DND-41 (cell line): ENCODE data around the gene DPF3.

Experiments
- ATAC-seq: fragments of 200-7000 bp; cut with Tn5 transposase; 3 replicates; pipeline ENCODE4 v1.9.1; 2021; ENCODE audit warnings: low read depth; ENCODE audit not compliant: insufficient read depth
- DNase-seq: peaks from one replicate; pipeline ENCODE4 v3.0.0-alpha.2; 2020
- H2AFZ ChIP-seq: 2 replicates; pipeline ENCODE4 v1.6.0; 2012; ENCODE audit warnings: low read depth, low read length
- H3K27ac ChIP-seq: 2 replicates; pipeline ENCODE4 v1.5.1; 2012; ENCODE audit warnings: low read length, inconsistent platforms
- H3K27me3 ChIP-seq: fragments of 200-600 bp; sonication (generic); 2 replicates; pipeline ENCODE4 v1.6.0; 2012; ENCODE audit warnings: low read length, mild to moderate bottlenecking, inconsistent platforms; ENCODE audit not compliant: insufficient read depth, poor library complexity
- H3K36me3 ChIP-seq: 2 replicates; pipeline ENCODE4 v1.5.1; 2012; ENCODE audit warnings: low read length, inconsistent platforms; ENCODE audit not compliant: insufficient read depth
- H3K4me1 ChIP-seq: 2 replicates; pipeline ENCODE4 v1.5.1; 2012; ENCODE audit warnings: mild to moderate bottlenecking, low read length; ENCODE audit not compliant: insufficient read depth
- H3K4me2 ChIP-seq: 2 replicates; pipeline ENCODE4 v1.6.0; 2012; ENCODE audit warnings: mild to moderate bottlenecking, moderate library complexity, low read length, inconsistent platforms; ENCODE audit not compliant: insufficient read depth
- H3K4me3 ChIP-seq, 2 experiments: fragments of 200-600 bp in 1 of 2; shearing (Covaris generic) in 1 of 2; 2 replicates each; pipeline ENCODE4 v1.5.1; 2012 to 2016; ENCODE audit warnings: inconsistent platforms in 2 of 2, low read length in 2 of 2, mild to moderate bottlenecking in 2 of 2, low read depth in 1 of 2, moderate library complexity in 1 of 2
- H3K79me2 ChIP-seq: 2 replicates; pipeline ENCODE4 v1.6.0; 2012; ENCODE audit warnings: low read length, inconsistent platforms; ENCODE audit not compliant: insufficient read depth
- H3K9ac ChIP-seq: 2 replicates; pipeline ENCODE4 v1.6.0; 2012; ENCODE audit warnings: low read depth, mild to moderate bottlenecking, inconsistent platforms, low read length, moderate library complexity
- H3K9me3 ChIP-seq: 2 replicates; pipeline ENCODE4 v1.5.1; 2012; ENCODE audit warnings: low read length, moderate library complexity, mild to moderate bottlenecking, inconsistent platforms; ENCODE audit not compliant: insufficient read depth, severe bottlenecking
- H4K20me1 ChIP-seq: 2 replicates; pipeline ENCODE4 v1.6.0; 2012; ENCODE audit warnings: low read length; ENCODE audit not compliant: insufficient read depth
- CTCF ChIP-seq: IDR thresholded peaks from 2 replicates; pipeline ENCODE4 v1.5.1; 2012; ENCODE audit warnings: borderline replicate concordance, low read length, moderate library complexity, mild to moderate bottlenecking; ENCODE audit not compliant: poor library complexity, severe bottlenecking; ENCODE audit errors: extremely low read depth
- EZH2 ChIP-seq: IDR thresholded peaks from 3 replicates; pipeline ENCODE4 v1.6.1; 2012; ENCODE audit warnings: borderline replicate concordance, low read depth, mild to moderate bottlenecking, moderate library complexity, low read length, inconsistent platforms; ENCODE audit not compliant: severe bottlenecking

Gene DPF3

DNA sequence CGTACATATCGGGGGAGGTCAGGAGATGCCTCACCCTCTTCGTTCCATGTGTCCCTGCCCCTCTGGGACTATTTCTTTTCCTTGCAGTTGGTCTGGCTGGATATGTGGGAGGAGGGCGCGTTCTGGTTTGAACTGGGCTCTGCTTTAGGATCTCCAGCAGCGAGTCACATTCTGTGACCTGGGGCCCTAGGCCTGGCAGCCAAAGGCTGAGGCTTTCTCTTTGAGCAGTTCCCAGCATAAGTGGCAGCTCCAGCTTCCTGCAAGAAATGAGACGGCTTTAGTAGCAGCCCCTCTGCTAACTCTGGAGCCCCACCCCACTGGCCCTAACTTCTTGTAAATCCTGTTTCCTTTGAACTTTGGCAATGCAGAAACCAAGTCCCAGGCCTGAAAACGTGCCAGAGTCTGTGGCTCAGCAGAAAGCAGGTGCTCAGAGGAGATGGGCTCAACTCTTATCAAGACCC, 274.8 kb downstream of the DPF3 start:
- peaks cover 6% of the 10 kb centered on the region for H3K4me1 ChIP-seq
- no peaks in the 10 kb centered on the region for H3K9me3 ChIP-seq
- no peak overlapping the region for H3K4me3 ChIP-seq
- no peaks in the 10 kb centered on the region for H3K79me2 ChIP-seq
- H3K4me2 ChIP-seq = no peak overlapping the region
- TF ChIP-seq CTCF (no peak), EZH2 (no peak)
- no peak overlapping the region for H2AFZ ChIP-seq
- no peaks in the 10 kb centered on the region for H4K20me1 ChIP-seq
- H3K27ac ChIP-seq = no peak overlapping the region
- no peaks in the 10 kb centered on the region for H3K36me3 ChIP-seq
- no peak overlapping the region for H3K9ac ChIP-seq
- ATAC-seq = no peak
- H3K27me3 ChIP-seq = no peaks in the 10 kb centered on the region
- DNase-seq = no peak

DNA sequence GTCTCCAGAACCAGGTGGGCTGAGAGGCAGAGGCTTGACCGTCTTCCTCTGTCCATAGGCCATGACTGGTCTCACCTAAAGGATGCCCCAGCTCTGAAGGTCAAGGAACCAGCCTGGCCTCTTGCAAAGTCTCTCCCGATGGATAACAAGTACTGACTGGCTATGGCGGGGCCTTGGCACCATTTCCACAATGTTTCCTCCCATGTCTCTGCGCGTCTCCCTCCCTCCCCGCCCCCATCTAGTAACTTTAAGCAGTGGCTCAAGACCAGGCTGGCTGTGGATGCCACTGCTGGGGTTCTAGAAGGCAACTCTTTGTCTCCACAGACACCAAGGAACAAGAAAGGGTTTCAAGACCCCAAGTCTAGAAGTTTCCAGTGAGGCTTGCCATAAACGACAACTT, 275.5 kb downstream of the DPF3 start:
- Histone ChIP-seq H3K27me3 (no peaks in the 10 kb centered on the region), H3K9me3 (no peaks in the 10 kb centered on the region), H3K9ac (no peak overlapping the region), H3K36me3 (no peaks in the 10 kb centered on the region), H3K4me3 (no peak overlapping the region), H3K4me1 (peaks cover 6% of the 10 kb centered on the region), H4K20me1 (0 out of 2 replicates have a peak, but pooled peaks cover 2% of the 10 kb centered on the region), H3K79me2 (no peaks in the 10 kb centered on the region), H2AFZ (no peak overlapping the region), H3K27ac (no peak overlapping the region), H3K4me2 (no peak overlapping the region)
- no peak for TF ChIP-seq EZH2
- no peak for TF ChIP-seq CTCF
- ATAC-seq (no peak), DNase-seq (no peak)

- Histone ChIP-seq H3K36me3 (no peaks in the 10 kb centered on the region), H3K4me2 (no peak overlapping the region), H2AFZ (no peak overlapping the region), H3K9me3 (no peaks in the 10 kb centered on the region), H3K4me1 (peaks cover 6% of the 10 kb centered on the region), H3K27me3 (peaks cover 5% of the 10 kb centered on the region), H4K20me1 (0 out of 2 replicates have a peak, but pooled peaks cover 4% of the 10 kb centered on the region), H3K27ac (no peak overlapping the region), H3K9ac (no peak overlapping the region), H3K4me3 (no peak overlapping the region), H3K79me2 (no peaks in the 10 kb centered on the region)
- DNase-seq = no peak
- no peak for ATAC-seq
- no peak for TF ChIP-seq EZH2
- TF ChIP-seq CTCF = no peak
These were observed 276.4 kb downstream of the DPF3 start for GRCh38 chr14:72617391-72618031.
